HCT116 (cell line): ENCODE measurements around the gene APLF.

Experiments
- ATF3 ChIP-seq: IDR thresholded peaks from 2 replicates; pipeline ENCODE4 v1.6.1; 2012
- CEBPB ChIP-seq: IDR thresholded peaks from 2 replicates; pipeline ENCODE4 v1.6.1; 2012; ENCODE audit warnings: low read depth
- CTCF ChIP-seq, 3 experiments: fragments of 200-600 bp in 1 of 3; sonication (generic) in 1 of 3; IDR thresholded peaks in 2 of 3; conservative IDR thresholded peaks in 1 of 3; 2 replicates each; pipeline ENCODE4 v1.5.1; 2012 to 2017; ENCODE audit warnings: low read depth in 2 of 3, low read length in 2 of 3, antibody characterized with exemption in 1 of 3, borderline replicate concordance in 1 of 3, control low read depth in 1 of 3, mild to moderate bottlenecking in 1 of 3, mixed read lengths in 1 of 3, mixed run types in 1 of 3, moderate library complexity in 1 of 3; ENCODE audit not compliant: insufficient read depth in 1 of 3
- ELF1 ChIP-seq: IDR thresholded peaks from 2 replicates; pipeline ENCODE4 v1.6.1; 2012; ENCODE audit warnings: low read depth, borderline replicate concordance
- EZH2 ChIP-seq: fragments of 200-600 bp; sonication (generic); IDR thresholded peaks from 2 replicates; pipeline ENCODE4 v1.6.1; 2017; ENCODE audit warnings: antibody characterized with exemption, mixed run types
- JUND ChIP-seq: IDR thresholded peaks from 2 replicates; pipeline ENCODE4 v1.6.1; 2012
- MAX ChIP-seq: IDR thresholded peaks from 2 replicates; pipeline ENCODE4 v1.6.1; 2012
- POLR2A ChIP-seq: IDR thresholded peaks from 2 replicates; pipeline ENCODE4 v1.7.0; 2011; ENCODE audit warnings: borderline replicate concordance; ENCODE audit not compliant: insufficient read depth, insufficient read length; ENCODE audit errors: extremely low read depth
- RAD21 ChIP-seq: IDR thresholded peaks from 2 replicates; pipeline ENCODE4 v1.6.1; 2012; ENCODE audit warnings: low read depth, mild to moderate bottlenecking
- REST ChIP-seq: IDR thresholded peaks from 2 replicates; pipeline ENCODE4 v1.6.1; 2012; ENCODE audit warnings: low read depth
- SP1 ChIP-seq: IDR thresholded peaks from 2 replicates; pipeline ENCODE4 v1.6.1; 2012; ENCODE audit warnings: low read depth
- SRF ChIP-seq: IDR thresholded peaks from 2 replicates; pipeline ENCODE4 v1.6.1; 2012; ENCODE audit warnings: low read depth

GRCh38 chr2:68428746-68429145 lies 38.6 kb upstream of the APLF start:
- TF ChIP-seq MAX (no peak), POLR2A (no peak), CTCF (IDR thresholded peaks at IDR 0.05 in 2 of 3, conservative IDR thresholded peaks at IDR 0.05 in 1 of 3; ENCODE audit: borderline replicate concordance in 1 of 3, insufficient read depth in 1 of 3, low read depth in 2 of 3, low read length in 2 of 3) (no peak), CEBPB (no peak), REST (no peak), ELF1 (no peak), EZH2 (no peak), ATF3 (no peak), SP1 (no peak), SRF (no peak), RAD21 (no peak), JUND (no peak)
